H9 (cell line): ENCODE data around the gene TOR3A. TPM values are rescaled to one million over a fixed set of nuclear protein-coding genes. Genes with fewer than 3 reads are reported as not detected.

Experiments used
- DNase-seq: peaks from one replicate; pipeline ENCODE4 v3.0.0-alpha.2; 2017
- H2AFZ ChIP-seq: one replicate; pipeline ENCODE4 v1.6.1; 2013; ENCODE audit warnings: mild to moderate bottlenecking, low read length, control low read depth, moderate library complexity
- H2AK5ac ChIP-seq: 2 replicates; pipeline ENCODE4 v1.6.1; 2013; ENCODE audit warnings: low read length, control low read depth, mixed read lengths; ENCODE audit not compliant: insufficient read length
- H2BK120ac ChIP-seq: one replicate; pipeline ENCODE4 v1.6.1; 2013; ENCODE audit warnings: low read depth, mild to moderate bottlenecking, low read length, control low read depth, inconsistent platforms; ENCODE audit not compliant: poor library complexity, severe bottlenecking
- H2BK12ac ChIP-seq: 2 replicates; pipeline ENCODE4 v1.6.1; 2013; ENCODE audit warnings: low read length, control low read depth, mixed read lengths, low read depth; ENCODE audit not compliant: insufficient read length
- H2BK15ac ChIP-seq: 2 replicates; pipeline ENCODE4 v1.6.1; 2013; ENCODE audit warnings: low read depth, low read length, control low read depth
- H2BK20ac ChIP-seq: one replicate; pipeline ENCODE4 v1.6.1; 2013; ENCODE audit warnings: low read depth, mild to moderate bottlenecking, low read length, control low read depth, inconsistent platforms; ENCODE audit not compliant: poor library complexity, severe bottlenecking
- H2BK5ac ChIP-seq: 2 replicates; pipeline ENCODE4 v1.6.1; 2013; ENCODE audit warnings: low read length, control low read depth, mixed read lengths; ENCODE audit not compliant: insufficient read length
- H3K14ac ChIP-seq: 2 replicates; pipeline ENCODE4 v1.6.1; 2013; ENCODE audit warnings: low read length, control low read depth; ENCODE audit not compliant: insufficient read depth
- H3K18ac ChIP-seq: 2 replicates; pipeline ENCODE4 v1.6.1; 2013; ENCODE audit warnings: low read depth, mild to moderate bottlenecking, mixed read lengths, low read length, control low read depth; ENCODE audit not compliant: insufficient read length
- H3K23ac ChIP-seq: 2 replicates; pipeline ENCODE4 v1.6.1; 2013; ENCODE audit warnings: low read length, control low read depth, mixed read lengths, low read depth; ENCODE audit not compliant: insufficient read length
- H3K23me2 ChIP-seq: 2 replicates; pipeline ENCODE4 v1.6.1; 2013; ENCODE audit warnings: low read depth, mild to moderate bottlenecking, mixed read lengths, low read length, control low read depth; ENCODE audit not compliant: insufficient read length, poor library complexity, severe bottlenecking
- H3K27ac ChIP-seq: 2 replicates; pipeline ENCODE4 v1.5.1; 2013; ENCODE audit warnings: low read length, control low read depth, mixed read lengths, low read depth; ENCODE audit not compliant: insufficient read length
- H3K27me3 ChIP-seq: 2 replicates; pipeline ENCODE4 v1.6.1; 2013; ENCODE audit warnings: low read length, control low read depth, inconsistent platforms; ENCODE audit not compliant: insufficient read depth
- H3K4ac ChIP-seq: 2 replicates; pipeline ENCODE4 v1.6.1; 2013; ENCODE audit warnings: low read depth, mild to moderate bottlenecking, control low read depth, inconsistent platforms, low read length, moderate library complexity
- H3K4me1 ChIP-seq: 2 replicates; pipeline ENCODE4 v1.6.1; 2013; ENCODE audit warnings: low read length, control low read depth, inconsistent platforms; ENCODE audit not compliant: insufficient read depth
- H3K4me2 ChIP-seq: 2 replicates; pipeline ENCODE4 v1.6.1; 2013; ENCODE audit warnings: low read length, control low read depth, mixed read lengths; ENCODE audit not compliant: insufficient read length, insufficient read depth
- H3K56ac ChIP-seq: 2 replicates; pipeline ENCODE4 v1.6.1; 2013; ENCODE audit warnings: low read depth, mild to moderate bottlenecking, mixed read lengths, low read length, control low read depth; ENCODE audit not compliant: insufficient read length
- H3K79me1 ChIP-seq: 2 replicates; pipeline ENCODE4 v1.6.1; 2013; ENCODE audit warnings: low read depth, mild to moderate bottlenecking, moderate library complexity, low read length, control low read depth, inconsistent platforms; ENCODE audit not compliant: insufficient read depth, poor library complexity, severe bottlenecking
- H3K79me2 ChIP-seq: 2 replicates; pipeline ENCODE4 v1.6.1; 2013; ENCODE audit warnings: low read length, control low read depth, inconsistent platforms; ENCODE audit not compliant: insufficient read depth
- H3K9ac ChIP-seq: 2 replicates; pipeline ENCODE4 v1.6.1; 2013; ENCODE audit warnings: low read length, control low read depth, mixed read lengths; ENCODE audit not compliant: insufficient read length; ENCODE audit errors: extremely low read depth
- H3K9me3 ChIP-seq: one replicate; pipeline ENCODE4 v1.6.1; 2013; ENCODE audit warnings: low read depth, low read length, inconsistent platforms; ENCODE audit not compliant: control insufficient read depth
- H3T11ph ChIP-seq: one replicate; pipeline ENCODE4 v1.6.1; 2013; ENCODE audit warnings: mild to moderate bottlenecking, low read length, control low read depth, inconsistent platforms
- H4K20me1 ChIP-seq: one replicate; pipeline ENCODE4 v1.6.1; 2013; ENCODE audit not compliant: control insufficient read depth, insufficient read length, insufficient read depth
- H4K5ac ChIP-seq: 2 replicates; pipeline ENCODE4 v1.6.1; 2013; ENCODE audit warnings: low read depth, mild to moderate bottlenecking, mixed read lengths, low read length, control low read depth; ENCODE audit not compliant: insufficient read length
- H4K8ac ChIP-seq: replicated peaks from 2 replicates; pipeline ENCODE4 v1.6.1; 2013; ENCODE audit warnings: low read length, control low read depth, mixed read lengths, low read depth; ENCODE audit not compliant: insufficient read length
- H4K91ac ChIP-seq: 2 replicates; pipeline ENCODE4 v1.6.1; 2013; ENCODE audit warnings: low read depth, mild to moderate bottlenecking, moderate library complexity, mixed read lengths, low read length, control low read depth; ENCODE audit not compliant: insufficient read length
- H3K27ac Mint-ChIP-seq, 3 experiments: 2 replicates in 2 of 3; 3 replicates in 1 of 3; pipeline ENCODE4 v1.8.0; 2020 to 2021; ENCODE audit warnings: mixed read lengths in 3 of 3, mild to moderate bottlenecking in 1 of 3, moderate library complexity in 1 of 3
- H3K27me3 Mint-ChIP-seq: 2 replicates; pipeline ENCODE4 v1.8.0; 2021; ENCODE audit warnings: low read depth, mild to moderate bottlenecking, moderate library complexity, mixed read lengths
- H3K36me3 Mint-ChIP-seq, 3 experiments: 2 replicates in 2 of 3; 3 replicates in 1 of 3; pipeline ENCODE4 v1.8.0; 2020 to 2021; ENCODE audit warnings: low read depth in 3 of 3, mixed read lengths in 3 of 3; ENCODE audit not compliant: insufficient read depth in 1 of 3
- H3K4me1 Mint-ChIP-seq, 2 experiments: 2 replicates each; pipeline ENCODE4 v1.8.0; 2020; ENCODE audit warnings: mixed read lengths in 2 of 2
- H3K4me3 Mint-ChIP-seq, 2 experiments: 2 replicates in 1 of 2; 3 replicates in 1 of 2; pipeline ENCODE4 v1.8.0; 2020 to 2021; ENCODE audit warnings: mild to moderate bottlenecking in 2 of 2, mixed read lengths in 2 of 2, moderate library complexity in 1 of 2
- H3K9me3 Mint-ChIP-seq, 2 experiments: 2 replicates in 1 of 2; 3 replicates in 1 of 2; pipeline ENCODE4 v1.8.0; 2020; ENCODE audit warnings: mild to moderate bottlenecking in 2 of 2, mixed read lengths in 2 of 2, moderate library complexity in 1 of 2
- WGBS: extraction: QIAGEN DNeasy Blood & Tissue Kit; methylation state at CpG from one replicate; pipeline ENCODE4 v1.1.7; 2013; ENCODE audit warnings: missing lambda C conversion rate, low lambda C conversion rate, mixed read lengths; ENCODE audit not compliant: insufficient read length; ENCODE audit errors: extremely low coverage; 5-methylcytosine and 5-hydroxymethylcytosine counted together
- total RNA-seq: library from RNA; stranded (reverse); gene quantifications from 2 replicates; pipeline ENCODE4 v1.2.1, GENCODE V29; 2021
- TF ChIP-seq, protein P1 (sequence below): fragments of 200-600 bp; sonication (generic); conservative IDR thresholded peaks from 3 replicates; pipeline ENCODE4 v1.8.0; 2021; ENCODE audit warnings: antibody characterized with exemption, mild to moderate bottlenecking

TOR3A gene
- total RNA-seq, 1 experiment from 2014 or later = 27.3 TPM

DNA sequence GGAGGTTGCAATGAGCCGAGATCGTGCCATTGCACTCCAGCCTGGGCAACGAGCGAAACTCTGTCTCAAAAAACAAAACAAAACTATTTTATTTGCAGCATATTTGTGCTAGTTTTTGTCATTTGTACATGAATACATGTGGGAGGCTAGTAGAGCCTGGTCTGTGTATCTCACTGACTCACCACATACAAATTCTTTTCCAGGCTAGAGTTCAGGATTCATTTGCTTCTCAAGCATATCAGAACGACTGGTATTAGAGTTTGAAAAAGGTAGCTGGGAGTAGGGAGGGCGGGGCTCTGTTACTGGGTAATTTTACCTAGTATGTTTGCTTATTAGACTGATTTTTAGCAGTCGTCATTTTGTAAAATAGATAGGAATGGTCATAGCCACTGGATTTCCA, 4.5 kb upstream of the TOR3A start:
- TF ChIP-seq, protein P1, sequence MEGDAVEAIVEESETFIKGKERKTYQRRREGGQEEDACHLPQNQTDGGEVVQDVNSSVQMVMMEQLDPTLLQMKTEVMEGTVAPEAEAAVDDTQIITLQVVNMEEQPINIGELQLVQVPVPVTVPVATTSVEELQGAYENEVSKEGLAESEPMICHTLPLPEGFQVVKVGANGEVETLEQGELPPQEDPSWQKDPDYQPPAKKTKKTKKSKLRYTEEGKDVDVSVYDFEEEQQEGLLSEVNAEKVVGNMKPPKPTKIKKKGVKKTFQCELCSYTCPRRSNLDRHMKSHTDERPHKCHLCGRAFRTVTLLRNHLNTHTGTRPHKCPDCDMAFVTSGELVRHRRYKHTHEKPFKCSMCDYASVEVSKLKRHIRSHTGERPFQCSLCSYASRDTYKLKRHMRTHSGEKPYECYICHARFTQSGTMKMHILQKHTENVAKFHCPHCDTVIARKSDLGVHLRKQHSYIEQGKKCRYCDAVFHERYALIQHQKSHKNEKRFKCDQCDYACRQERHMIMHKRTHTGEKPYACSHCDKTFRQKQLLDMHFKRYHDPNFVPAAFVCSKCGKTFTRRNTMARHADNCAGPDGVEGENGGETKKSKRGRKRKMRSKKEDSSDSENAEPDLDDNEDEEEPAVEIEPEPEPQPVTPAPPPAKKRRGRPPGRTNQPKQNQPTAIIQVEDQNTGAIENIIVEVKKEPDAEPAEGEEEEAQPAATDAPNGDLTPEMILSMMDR = no peak
- H3K4me1 Mint-ChIP-seq = peaks cover 11% of the 10 kb centered on the region in 2 experiments
- no peak overlapping the region for H2BK15ac ChIP-seq

More for the DNA sequence above, 4.5 kb upstream of the TOR3A start:
- Histone ChIP-seq H3K79me1 (no peaks in the 10 kb centered on the region), H3K14ac (no peak overlapping the region), H3K27ac (no peak overlapping the region), H3K79me2 (no peaks in the 10 kb centered on the region), H3K23me2 (peaks cover 8% of the 10 kb centered on the region), H3T11ph (no peak overlapping the region), H4K20me1 (no peaks in the 10 kb centered on the region), H4K8ac (no peak overlapping the region), H3K56ac (no peak overlapping the region), H3K9ac (no peak overlapping the region), H4K91ac (no peak overlapping the region), H3K9me3 (no peaks in the 10 kb centered on the region), H3K4me1 (no peaks in the 10 kb centered on the region), H2BK12ac (no peak overlapping the region), H3K23ac (no peak overlapping the region), H3K27me3 (no peaks in the 10 kb centered on the region), H2BK5ac (no peak overlapping the region), H2AFZ (no peak overlapping the region), H2BK120ac (no peak overlapping the region), H3K4me2 (no peak overlapping the region), H3K18ac (no peak overlapping the region), H2BK20ac (no peak overlapping the region), H2AK5ac (no peak overlapping the region), H4K5ac (no peak overlapping the region), H3K4ac (no peak overlapping the region)
- Mint-ChIP-seq H3K9me3 (no peaks in the 10 kb centered on the region), H3K4me3 (no peak overlapping the region), H3K27ac (no peak overlapping the region), H3K36me3 (peaks cover 0 to 6% (median 0%) of the 10 kb centered on the region in 3 experiments; a peak in 1 of 7 replicates), H3K27me3 (no peaks in the 10 kb centered on the region)
- WGBS = no CpG with 5 or more reads among the region's 7 CpGs
- no peak for DNase-seq
